COLO668 (cell line): ENCODE data around the gene PANK3.
"Not testable (repeated sequence)": the region's sequence is repeated elsewhere in the genome, so short reads cannot be mapped to it uniquely, and the experiment has no call there.

Experiments used
- DNase-seq: peaks from one replicate; lab custom pipeline; 2025; ENCODE audit not compliant: unreplicated experiment; lab: John Stamatoyannopoulos, UW

PANK3 gene

DNA sequence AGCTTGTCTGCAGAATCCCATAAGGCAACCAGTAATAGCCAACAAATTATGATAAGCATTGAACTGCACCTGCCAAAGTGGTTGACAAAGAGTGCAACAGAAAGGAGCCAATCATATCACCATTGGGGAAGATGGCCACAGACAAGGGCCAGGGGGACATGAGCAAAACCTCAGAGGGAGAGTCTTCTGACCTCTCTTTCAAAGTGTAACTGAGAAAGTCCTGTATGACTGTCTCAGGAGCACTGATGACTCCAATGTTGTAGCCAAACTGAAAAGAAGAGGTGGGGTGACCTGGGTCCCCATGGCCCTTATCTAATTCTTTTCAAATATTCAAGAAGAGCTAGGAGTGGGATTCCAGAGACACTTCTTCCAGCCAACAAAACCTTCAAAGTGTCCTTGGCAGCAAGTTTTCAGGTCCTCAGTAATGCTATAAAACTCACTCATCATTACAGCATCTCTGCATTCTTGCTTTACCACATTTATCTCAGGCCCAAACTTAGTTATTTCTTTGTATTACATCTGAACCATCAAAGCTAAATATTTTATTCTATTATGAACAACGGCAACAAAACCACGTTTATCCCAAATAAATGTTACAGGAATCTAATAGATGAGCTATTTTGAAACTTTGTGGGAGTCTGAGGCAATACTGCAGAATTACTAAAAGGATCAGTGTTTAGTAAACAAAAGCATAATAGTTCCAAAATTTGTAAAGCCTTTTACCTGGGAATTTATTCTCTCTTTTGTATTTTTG is 25.6 kb downstream of the PANK3 start:
- DNase-seq, result no peak

DNA sequence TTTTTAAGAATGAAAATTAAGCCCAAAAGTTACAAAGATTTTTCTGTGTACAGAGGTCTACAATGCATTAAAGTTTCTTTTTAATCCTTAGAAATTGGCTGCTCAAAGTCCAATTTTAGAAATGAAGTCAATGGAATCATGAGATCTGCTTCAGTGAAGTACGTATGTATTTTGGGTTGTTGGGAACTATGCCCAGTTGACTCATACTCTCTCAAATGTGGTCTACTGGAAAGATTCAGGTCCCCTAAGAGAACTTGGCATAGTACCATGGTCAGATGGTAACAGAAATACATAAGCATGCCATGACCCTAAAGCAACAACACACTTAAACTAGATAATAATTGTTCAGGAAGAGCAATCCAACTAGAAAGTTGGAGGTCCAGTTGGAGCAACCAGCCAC is 27.0 kb downstream of the PANK3 start:
- DNase-seq, result no peak

- no peak for DNase-seq
Observed at GRCh38 chr5:168550656-168551055, 28.5 kb downstream of the PANK3 start.

GRCh38 chr5:168549554-168549953 is 29.6 kb downstream of the PANK3 start:
- no peak for DNase-seq

DNA sequence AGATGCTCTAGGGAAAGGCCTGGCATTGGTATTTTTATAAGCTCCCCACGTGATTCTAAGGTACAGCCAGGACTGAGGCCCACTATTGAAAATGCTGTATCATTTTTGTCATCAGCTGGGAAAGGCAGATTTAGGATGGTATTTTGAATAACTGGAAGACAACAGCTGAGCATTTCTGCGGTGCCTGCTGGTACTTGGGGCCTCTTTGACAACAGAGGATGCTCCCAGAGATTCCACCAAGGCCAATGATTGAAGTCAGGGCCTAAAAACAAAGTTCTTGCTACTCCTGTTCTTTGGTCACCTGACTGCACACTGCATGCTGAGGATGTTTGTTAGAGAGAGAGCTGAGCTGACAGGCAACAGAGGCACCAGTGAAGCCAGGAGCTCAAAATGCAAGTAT is 42.0 kb downstream of the PANK3 start:
- DNase-seq, result no peak

GRCh38 chr5:168534351-168534750 is 44.8 kb downstream of the PANK3 start:
- DNase-seq, result not testable (repeated sequence)

- no peak for DNase-seq
Observed at GRCh38 chr5:168531987-168532864, 46.9 kb downstream of the PANK3 start.

DNA sequence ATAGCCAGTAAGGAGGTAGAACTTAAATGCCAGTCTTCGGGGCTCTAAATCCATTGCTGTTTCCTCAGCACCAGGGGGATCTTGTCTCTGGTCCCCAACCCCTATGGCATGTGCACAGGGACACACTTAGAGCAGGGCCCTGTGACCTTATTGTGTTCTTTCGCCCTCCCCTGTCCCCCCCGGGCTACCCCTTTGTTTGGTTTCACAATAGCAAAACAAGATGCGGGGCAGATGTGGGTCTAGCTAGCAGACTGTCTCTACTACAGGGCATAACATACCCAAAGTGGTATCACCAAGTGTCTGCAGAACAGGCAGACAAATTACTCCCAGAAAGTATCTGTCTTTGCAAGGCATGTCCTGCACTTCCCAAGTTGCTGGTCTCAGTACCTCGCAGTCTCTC is 48.0 kb downstream of the PANK3 start:
- no peak for DNase-seq

DNA sequence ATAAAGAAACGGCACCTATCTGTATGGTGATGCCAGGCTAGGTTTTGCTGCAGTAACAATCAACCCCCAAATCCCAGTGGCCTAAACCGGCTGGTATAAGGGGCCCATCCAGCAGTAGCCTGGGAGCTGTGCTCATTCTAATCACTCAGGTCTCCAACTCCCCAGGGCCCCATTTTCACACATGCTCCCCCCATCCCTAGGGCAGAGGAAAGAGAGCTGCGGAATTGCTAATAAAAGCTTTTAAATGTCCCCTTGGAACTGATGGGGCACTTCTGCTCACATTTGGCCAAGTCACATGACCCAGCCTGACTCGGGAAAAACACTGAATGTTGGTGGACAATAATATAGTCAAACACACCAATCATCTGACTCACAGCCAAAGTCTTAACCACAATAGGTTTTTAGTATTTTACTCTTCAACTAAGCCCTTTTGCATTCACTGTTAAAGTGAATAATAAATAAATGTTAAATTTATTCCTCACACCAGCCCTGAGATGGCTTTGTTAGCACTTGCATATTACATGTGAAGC is 48.5 kb downstream of the PANK3 start:
- no peak for DNase-seq

GRCh38 chr5:168529374-168530234 is 49.6 kb downstream of the PANK3 start:
- DNase-seq, result peak; percentile 32

GRCh38 chr5:168528521-168529373 is 50.4 kb downstream of the PANK3 start, which contains the start of gene FBLL1:
Gene FBLL1, plus strand, starts transcription at chr5:168529305. Its CDS starts 200 bp downstream, at chr5:168529505.
- peak; percentile 55 for DNase-seq

DNA sequence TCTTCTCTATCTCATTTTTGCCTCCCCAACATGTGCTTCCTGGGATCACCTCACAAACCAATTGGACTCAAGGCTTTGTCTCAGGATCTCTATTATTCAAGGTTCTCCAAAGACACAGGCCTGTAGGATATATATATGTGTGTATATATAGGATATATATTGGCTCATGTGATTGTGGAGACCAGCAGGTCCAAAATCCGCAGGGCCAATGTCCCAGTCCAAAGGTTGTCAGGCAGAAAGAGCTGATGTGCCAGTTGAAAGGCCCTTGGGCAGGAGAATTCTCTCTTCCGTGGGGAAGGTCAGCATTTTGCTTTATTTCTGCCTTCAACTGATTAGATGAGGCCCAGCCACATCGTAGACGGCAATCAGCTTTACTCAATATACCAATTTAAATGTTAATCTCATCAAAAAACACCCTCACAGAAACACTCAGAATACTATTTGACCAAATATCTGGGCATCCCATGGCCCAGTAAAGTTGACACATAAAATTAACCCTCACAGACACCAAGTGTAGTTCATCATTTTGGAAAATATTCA is 51.3 kb downstream of the PANK3 start:
- DNase-seq, result no peak

- DNase-seq, result peak; percentile 37
Observed at GRCh38 chr5:168525856-168526255, 53.3 kb downstream of the PANK3 start.

GRCh38 chr5:168513861-168514428 is 65.2 kb downstream of the PANK3 start:
- no peak for DNase-seq

DNA sequence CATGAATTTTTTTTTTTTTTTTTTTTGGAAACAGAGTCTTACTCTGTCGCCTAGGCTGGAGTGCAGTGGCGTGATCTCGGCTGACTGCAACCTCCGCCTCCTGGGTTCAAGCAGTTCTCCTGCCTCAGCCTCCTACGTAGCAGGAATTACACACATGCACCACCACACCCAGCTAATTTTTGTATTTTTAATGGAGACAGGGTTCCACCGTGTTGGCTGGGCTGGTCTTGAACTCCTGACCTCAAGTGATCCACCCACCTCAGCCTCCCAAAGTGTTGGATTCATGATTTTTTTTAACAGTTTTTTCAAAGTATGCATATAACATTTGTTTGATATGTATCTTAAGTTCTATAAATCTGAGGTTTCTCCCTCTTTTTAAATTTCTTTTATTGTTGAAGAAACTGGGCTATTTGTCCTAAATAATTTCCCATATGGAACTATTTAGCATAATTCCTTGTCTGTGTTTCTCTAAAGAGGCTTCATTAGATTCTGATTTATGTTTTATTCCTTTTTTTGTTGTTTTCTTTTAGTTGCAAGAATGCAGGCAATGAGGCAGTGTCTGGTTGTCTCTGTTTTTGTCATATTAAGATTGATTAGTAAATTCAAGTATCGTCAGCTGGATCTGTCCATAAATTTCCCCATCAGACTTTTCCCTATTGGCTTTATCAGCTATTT is 76.5 kb downstream of the PANK3 start:
- no peak for DNase-seq
